ENCODE results near the gene AMIGO1. TPM values are rescaled to one million over a fixed set of nuclear protein-coding genes. Genes with fewer than 3 reads are reported as not detected.

Gene AMIGO1
- polyA plus RNA-seq, 3 donors: 0.05 to 0.26 (median 0.07) TPM

GRCh38 chr1:109498161-109498801, 11.2 kb downstream of the AMIGO1 start:
- Histone ChIP-seq H3K9me3 (replicated peaks in 1 of 2; ENCODE audit: control insufficient read depth in 1 of 2, insufficient read depth in 1 of 2, low read length in 2 of 2) (no peaks in the 10 kb centered on the region), H3K4me1 (ENCODE audit: control insufficient read depth in 1 of 2, insufficient read depth in 2 of 2, low read length in 2 of 2) (peaks cover 17 to 25% of the 10 kb centered on the region in 2 donors), H3K27ac (ENCODE audit: low read depth in 1 of 2, low read length in 2 of 2) (no peak overlapping the region), H3K9ac (ENCODE audit: insufficient read depth, low read length, poor library complexity, severe bottlenecking) (no peak overlapping the region), H3K79me2 (ENCODE audit: insufficient read depth, low read length) (peaks cover 48% of the 10 kb centered on the region), H2AFZ (ENCODE audit: insufficient read depth, low read depth, low read length, poor library complexity, severe bottlenecking) (no peak overlapping the region), H3K4me3 (replicated peaks in 1 of 3; ENCODE audit: low read depth in 2 of 3, low read length in 3 of 3) (no peak overlapping the region), H3K36me3 (replicated peaks in 1 of 2; ENCODE audit: control insufficient read depth in 1 of 2, insufficient read depth in 2 of 2, low read length in 2 of 2) (peaks cover 47 to 78% of the 10 kb centered on the region in 2 donors), H3K27me3 (ENCODE audit: control insufficient read depth in 2 of 2, insufficient read depth in 2 of 2, low read length in 2 of 2) (no peaks in the 10 kb centered on the region), H4K20me1 (ENCODE audit: insufficient read depth, low read length) (peaks cover 74% of the 10 kb centered on the region), H3K4me2 (replicated peaks; ENCODE audit: extremely low read depth, low read length, poor library complexity, severe bottlenecking) (no peak overlapping the region)
- peak; percentile 19 for TF ChIP-seq CTCF (IDR thresholded peaks at IDR 0.05)
- WGBS (ENCODE audit: insufficient coverage): 92% methylated on average over 11 of the region's 12 CpGs
- peaks cover 0 to 1% (median 0%) of the 10 kb centered on the region in 3 donors for H3K27me3 Mint-ChIP-seq (ENCODE audit: low read depth in 3 of 3)
- peaks cover 54 to 67% of the 10 kb centered on the region in 2 donors for H3K36me3 Mint-ChIP-seq
- H3K4me1 Mint-ChIP-seq: peaks cover 37% of the 10 kb centered on the region
- intact Hi-C loops (cut with micrococcal nuclease): no loop called here
- no peaks in the 10 kb centered on the region for H3K9me3 Mint-ChIP-seq
- no peak for DNase-seq
- no peak overlapping the region for H3K4me3 Mint-ChIP-seq
- H3K27ac Mint-ChIP-seq: peak overlapping the region in 1 of 7 donors; percentile 54

GRCh38 chr1:109497449-109498160, 11.9 kb downstream of the AMIGO1 start:
- Mint-ChIP-seq H3K27me3 (ENCODE audit: low read depth in 3 of 3) (peaks cover 0 to 1% (median 0%) of the 10 kb centered on the region in 3 donors), H3K36me3 (peaks cover 48 to 61% of the 10 kb centered on the region in 2 donors), H3K27ac (peak overlapping the region in 3 of 7 donors; percentile 13 to 49 (median 15)), H3K4me3 (no peak overlapping the region), H3K9me3 (no peaks in the 10 kb centered on the region), H3K4me1 (peaks cover 39% of the 10 kb centered on the region)
- Histone ChIP-seq H3K4me3 (replicated peaks in 1 of 3; ENCODE audit: low read depth in 2 of 3, low read length in 3 of 3) (no peak overlapping the region), H3K27me3 (ENCODE audit: control insufficient read depth in 2 of 2, insufficient read depth in 2 of 2, low read length in 2 of 2) (no peaks in the 10 kb centered on the region), H3K9ac (ENCODE audit: insufficient read depth, low read length, poor library complexity, severe bottlenecking) (no peak overlapping the region), H3K9me3 (replicated peaks in 1 of 2; ENCODE audit: control insufficient read depth in 1 of 2, insufficient read depth in 1 of 2, low read length in 2 of 2) (no peaks in the 10 kb centered on the region), H3K79me2 (ENCODE audit: insufficient read depth, low read length) (peaks cover 48% of the 10 kb centered on the region), H4K20me1 (ENCODE audit: insufficient read depth, low read length) (peaks cover 74% of the 10 kb centered on the region), H3K36me3 (replicated peaks in 1 of 2; ENCODE audit: control insufficient read depth in 1 of 2, insufficient read depth in 2 of 2, low read length in 2 of 2) (peaks cover 47 to 73% of the 10 kb centered on the region in 2 donors), H3K4me1 (ENCODE audit: control insufficient read depth in 1 of 2, insufficient read depth in 2 of 2, low read length in 2 of 2) (peaks cover 17 to 27% of the 10 kb centered on the region in 2 donors), H2AFZ (ENCODE audit: insufficient read depth, low read depth, low read length, poor library complexity, severe bottlenecking) (no peak overlapping the region), H3K4me2 (replicated peaks; ENCODE audit: extremely low read depth, low read length, poor library complexity, severe bottlenecking) (no peak overlapping the region), H3K27ac (ENCODE audit: low read depth in 1 of 2, low read length in 2 of 2) (no peak overlapping the region)
- no peak for DNase-seq
- intact Hi-C loops (cut with micrococcal nuclease): no loop called here
- TF ChIP-seq CTCF (IDR thresholded peaks at IDR 0.05): no peak
- 92% methylated on average over 6 of the region's 9 CpGs for WGBS (ENCODE audit: insufficient coverage)

Measured in CD14-positive monocyte (primary cell).